HCT116 (cell line): ENCODE data around the gene TRIM37. TPM values are rescaled to one million over a fixed set of nuclear protein-coding genes. Genes with fewer than 3 reads are reported as not detected.

Source experiments
- ATAC-seq: fragments of 200-7000 bp; cut with Tn5 transposase; 2 replicates; pipeline ENCODE4 v1.9.1; 2020; ENCODE audit warnings: mild to moderate bottlenecking, moderate library complexity
- BruUV-seq: library from RNA; stranded (reverse); fragments of 400-500 nt; replicated peaks from 2 replicates; lab custom pipeline; 2021; lab: Mats Ljungman, UMichigan
- CTCF ChIA-PET: fragments of 300-600 bp; sonication (Branson Sonifier 250); formaldehyde crosslinking; loops from one replicate; lab custom pipeline; 2021; ENCODE audit warnings: antibody characterized with exemption; lab: Charles Lee
- POLR2A ChIA-PET: fragments of 300-600, 350-600 bp; sonication (Branson Sonifier 250); formaldehyde crosslinking; loops from one replicate; lab custom pipeline; 2021; ENCODE audit warnings: antibody characterized with exemption; lab: Charles Lee
- RAD21 ChIA-PET, 2 experiments: fragments of 300-600 bp; sonication (Branson Sonifier 250); formaldehyde crosslinking; loops; one replicate each; lab custom pipeline; 2023; ENCODE audit warnings: low total read pairs in 2 of 2; ENCODE audit not compliant: uncharacterized antibody in 2 of 2, unreplicated experiment in 2 of 2, low non-redundant PET in 1 of 2; lab: Charles Lee
- DNase-seq: peaks from one replicate; pipeline ENCODE4 v3.0.0-alpha.2; 2010; ENCODE audit warnings: low read depth, low spot score
- H2AFZ ChIP-seq: fragments of 200-600 bp; shearing (Covaris generic), sonication (generic); 2 replicates; pipeline ENCODE4 v1.6.1; 2017; ENCODE audit warnings: low read depth, mixed run types, mixed read lengths, antibody characterized with exemption, low read length; ENCODE audit not compliant: poor library complexity, severe bottlenecking
- H3K27ac ChIP-seq: 2 replicates; pipeline ENCODE4 v1.5.1; 2012; ENCODE audit warnings: low read depth, low read length
- H3K27me3 ChIP-seq: fragments of 200-600 bp; sonication (generic); 2 replicates; pipeline ENCODE4 v1.6.1; 2016; ENCODE audit warnings: mixed run types, low read length, mixed read lengths; ENCODE audit not compliant: insufficient read depth
- H3K36me3 ChIP-seq, 2 experiments: fragments of 200-500 bp in 1 of 2; fragments of 200-600 bp in 1 of 2; sonication (Bioruptor generic) in 1 of 2; sonication (generic) in 1 of 2; 2 replicates each; pipeline versions ENCODE4 v1.5.1 to v1.6.1; 2014 to 2016; ENCODE audit warnings: low read length in 2 of 2, inconsistent platforms in 1 of 2, mixed read lengths in 1 of 2, mixed run types in 1 of 2; ENCODE audit not compliant: insufficient read depth in 2 of 2, control insufficient read depth in 1 of 2
- H3K4me1 ChIP-seq, 2 experiments: fragments of 200-600 bp in 1 of 2; sonication (generic) in 1 of 2; 2 replicates each; pipeline versions ENCODE4 v1.5.1 to v1.6.1; 2012 to 2017; ENCODE audit warnings: low read length in 2 of 2, inconsistent platforms in 1 of 2, mild to moderate bottlenecking in 1 of 2, mixed read lengths in 1 of 2, mixed run types in 1 of 2, moderate library complexity in 1 of 2; ENCODE audit not compliant: insufficient read depth in 2 of 2, control insufficient read depth in 1 of 2
- H3K4me2 ChIP-seq: fragments of 200-600 bp; sonication (generic); 2 replicates; pipeline ENCODE4 v1.6.1; 2017; ENCODE audit warnings: mixed run types, low read length, mixed read lengths
- H3K4me3 ChIP-seq, 2 experiments: fragments of 200-600 bp in 1 of 2; sonication (generic) in 1 of 2; replicated peaks in 1 of 2; 2 replicates each; pipeline ENCODE4 v1.5.1; 2011 to 2016; ENCODE audit warnings: low read length in 2 of 2, control low read depth in 1 of 2, low read depth in 1 of 2, mild to moderate bottlenecking in 1 of 2, mixed read lengths in 1 of 2, mixed run types in 1 of 2
- H3K79me2 ChIP-seq: fragments of 200-600 bp; sonication (generic); 2 replicates; pipeline ENCODE4 v1.6.1; 2017; ENCODE audit warnings: mild to moderate bottlenecking, mixed run types, low read length, moderate library complexity, mixed read lengths; ENCODE audit not compliant: insufficient read depth
- H3K9ac ChIP-seq: fragments of 200-600 bp; sonication (generic); 2 replicates; pipeline ENCODE4 v1.6.1; 2016; ENCODE audit warnings: low read length, mixed read lengths
- H3K9me2 ChIP-seq: fragments of 200-600 bp; sonication (generic), shearing (Covaris generic); 2 replicates; pipeline ENCODE4 v1.6.1; 2017; ENCODE audit warnings: mixed run types, mild to moderate bottlenecking, moderate library complexity; ENCODE audit not compliant: insufficient read depth
- H3K9me3 ChIP-seq, 2 experiments: fragments of 200-500 bp in 1 of 2; fragments of 200-600 bp in 1 of 2; sonication (Bioruptor generic) in 1 of 2; sonication (generic) in 1 of 2; 2 replicates each; pipeline ENCODE4 v1.6.1; 2014 to 2017; ENCODE audit warnings: low read length in 2 of 2, mixed read lengths in 2 of 2, inconsistent platforms in 1 of 2, low read depth in 1 of 2, mild to moderate bottlenecking in 1 of 2, mixed run types in 1 of 2, moderate library complexity in 1 of 2; ENCODE audit not compliant: control insufficient read depth in 1 of 2, insufficient read depth in 1 of 2
- H4K20me1 ChIP-seq: fragments of 200-600 bp; sonication (generic), shearing (Covaris generic); 2 replicates; pipeline ENCODE4 v1.6.1; 2017; ENCODE audit warnings: mixed run types, mild to moderate bottlenecking, moderate library complexity; ENCODE audit not compliant: insufficient read depth
- ATF3 ChIP-seq: IDR thresholded peaks from 2 replicates; pipeline ENCODE4 v1.6.1; 2012
- CBX3 ChIP-seq: IDR thresholded peaks from 2 replicates; pipeline ENCODE4 v1.6.1; 2012; ENCODE audit warnings: low read depth
- CTCF ChIP-seq, 3 experiments: fragments of 200-600 bp in 1 of 3; sonication (generic) in 1 of 3; IDR thresholded peaks in 2 of 3; conservative IDR thresholded peaks in 1 of 3; 2 replicates each; pipeline ENCODE4 v1.5.1; 2012 to 2017; ENCODE audit warnings: low read depth in 2 of 3, low read length in 2 of 3, antibody characterized with exemption in 1 of 3, borderline replicate concordance in 1 of 3, control low read depth in 1 of 3, mild to moderate bottlenecking in 1 of 3, mixed read lengths in 1 of 3, mixed run types in 1 of 3, moderate library complexity in 1 of 3; ENCODE audit not compliant: insufficient read depth in 1 of 3
- EGR1 ChIP-seq: IDR thresholded peaks from 2 replicates; pipeline ENCODE4 v1.6.1; 2012; ENCODE audit warnings: low read depth
- EZH2 ChIP-seq: fragments of 200-600 bp; sonication (generic); IDR thresholded peaks from 2 replicates; pipeline ENCODE4 v1.6.1; 2017; ENCODE audit warnings: antibody characterized with exemption, mixed run types
- POLR2A ChIP-seq: IDR thresholded peaks from 2 replicates; pipeline ENCODE4 v1.7.0; 2011; ENCODE audit warnings: borderline replicate concordance; ENCODE audit not compliant: insufficient read depth, insufficient read length; ENCODE audit errors: extremely low read depth
- RAD21 ChIP-seq: IDR thresholded peaks from 2 replicates; pipeline ENCODE4 v1.6.1; 2012; ENCODE audit warnings: low read depth, mild to moderate bottlenecking
- SRF ChIP-seq: IDR thresholded peaks from 2 replicates; pipeline ENCODE4 v1.6.1; 2012; ENCODE audit warnings: low read depth
- YY1 ChIP-seq: IDR thresholded peaks from 2 replicates; pipeline ENCODE4 v1.6.1; 2011; ENCODE audit warnings: low read length, low read depth, moderate library complexity, mild to moderate bottlenecking; ENCODE audit not compliant: insufficient replicate concordance; ENCODE audit errors: extremely low read depth
- ZBTB33 ChIP-seq: IDR thresholded peaks from 2 replicates; pipeline ENCODE4 v1.6.1; 2011; ENCODE audit warnings: mild to moderate bottlenecking, low read length, moderate library complexity; ENCODE audit not compliant: insufficient replicate concordance; ENCODE audit errors: extremely low read depth
- ZNF274 ChIP-seq: fragments of 200-500 bp; sonication (Bioruptor generic); IDR thresholded peaks from 2 replicates; pipeline ENCODE4 v1.6.1; 2014; ENCODE audit warnings: mild to moderate bottlenecking, low read depth, low read length, inconsistent platforms
- intact Hi-C: fragments of 100-400 bp; cut with micrococcal nuclease; formaldehyde crosslinking; loops from 2 replicates; pipeline ENCODE4 v1.10.0; 2022
- total RNA-seq: library from RNA; stranded (reverse); gene quantifications from one replicate; pipeline ENCODE4 v1.2.1, GENCODE V29; 2021; ENCODE audit not compliant: unreplicated experiment
- TF ChIP-seq, protein P1 (sequence below): IDR thresholded peaks from 2 replicates; pipeline ENCODE4 v1.6.1; 2012; ENCODE audit warnings: low read depth

TRIM37 gene
- total RNA-seq, 1 experiment from 2014 or later, result 55.7 TPM

DNA sequence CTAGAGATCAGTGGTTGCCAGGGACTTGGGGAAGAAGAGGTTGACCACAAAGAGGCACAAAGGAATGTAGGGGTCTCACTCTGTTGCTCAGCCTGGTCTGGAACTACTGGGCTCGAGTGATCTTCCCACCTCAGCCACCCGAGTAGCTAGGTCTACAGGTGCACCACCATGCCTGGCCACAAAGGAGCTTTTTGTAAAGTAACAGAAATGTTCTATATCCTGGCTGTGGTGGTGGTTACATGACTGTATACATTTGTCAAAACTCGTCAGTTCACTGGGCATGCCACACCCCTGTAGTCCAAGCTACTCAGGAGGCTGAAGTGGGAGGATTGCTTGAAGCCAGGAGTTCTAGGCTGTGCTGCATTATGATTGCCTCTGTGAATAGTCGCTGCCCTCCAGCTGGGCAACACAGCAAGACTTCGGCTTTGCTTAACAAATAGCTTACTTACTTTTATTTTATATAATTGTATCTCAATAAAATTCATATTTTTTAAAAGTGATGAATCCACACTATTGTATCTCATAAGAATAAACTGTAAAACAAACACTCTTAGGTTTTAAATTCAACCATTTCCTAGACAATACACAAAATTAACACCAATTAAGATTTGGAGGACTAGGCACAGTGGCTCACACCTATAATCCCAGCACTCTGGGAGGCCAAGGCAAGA is 43.3 kb upstream of the TRIM37 start:
- Histone ChIP-seq H3K9me2 (no peaks in the 10 kb centered on the region), H2AFZ (no peak overlapping the region), H4K20me1 (no peaks in the 10 kb centered on the region), H3K27ac (no peak overlapping the region), H3K4me2 (no peak overlapping the region), H3K79me2 (peaks cover 95% of the 10 kb centered on the region), H3K4me1 (peaks cover 6 to 16% of the 10 kb centered on the region in 2 experiments), H3K4me3 (no peak overlapping the region), H3K36me3 (no peaks in the 10 kb centered on the region; a peak in 1 of 4 replicates), H3K27me3 (no peaks in the 10 kb centered on the region), H3K9ac (no peak overlapping the region), H3K9me3 (no peaks in the 10 kb centered on the region)
- TF ChIP-seq EZH2 (no peak), SRF (no peak), POLR2A (no peak), ZBTB33 (no peak), RAD21 (no peak), ATF3 (no peak), EGR1 (no peak), ZNF274 (no peak), CBX3 (no peak), CTCF (IDR thresholded peaks at IDR 0.05 in 2 of 3, conservative IDR thresholded peaks at IDR 0.05 in 1 of 3; ENCODE audit: borderline replicate concordance in 1 of 3, insufficient read depth in 1 of 3, low read depth in 2 of 3, low read length in 2 of 3) (no peak), YY1 (no peak)
- TF ChIP-seq, protein P1, sequence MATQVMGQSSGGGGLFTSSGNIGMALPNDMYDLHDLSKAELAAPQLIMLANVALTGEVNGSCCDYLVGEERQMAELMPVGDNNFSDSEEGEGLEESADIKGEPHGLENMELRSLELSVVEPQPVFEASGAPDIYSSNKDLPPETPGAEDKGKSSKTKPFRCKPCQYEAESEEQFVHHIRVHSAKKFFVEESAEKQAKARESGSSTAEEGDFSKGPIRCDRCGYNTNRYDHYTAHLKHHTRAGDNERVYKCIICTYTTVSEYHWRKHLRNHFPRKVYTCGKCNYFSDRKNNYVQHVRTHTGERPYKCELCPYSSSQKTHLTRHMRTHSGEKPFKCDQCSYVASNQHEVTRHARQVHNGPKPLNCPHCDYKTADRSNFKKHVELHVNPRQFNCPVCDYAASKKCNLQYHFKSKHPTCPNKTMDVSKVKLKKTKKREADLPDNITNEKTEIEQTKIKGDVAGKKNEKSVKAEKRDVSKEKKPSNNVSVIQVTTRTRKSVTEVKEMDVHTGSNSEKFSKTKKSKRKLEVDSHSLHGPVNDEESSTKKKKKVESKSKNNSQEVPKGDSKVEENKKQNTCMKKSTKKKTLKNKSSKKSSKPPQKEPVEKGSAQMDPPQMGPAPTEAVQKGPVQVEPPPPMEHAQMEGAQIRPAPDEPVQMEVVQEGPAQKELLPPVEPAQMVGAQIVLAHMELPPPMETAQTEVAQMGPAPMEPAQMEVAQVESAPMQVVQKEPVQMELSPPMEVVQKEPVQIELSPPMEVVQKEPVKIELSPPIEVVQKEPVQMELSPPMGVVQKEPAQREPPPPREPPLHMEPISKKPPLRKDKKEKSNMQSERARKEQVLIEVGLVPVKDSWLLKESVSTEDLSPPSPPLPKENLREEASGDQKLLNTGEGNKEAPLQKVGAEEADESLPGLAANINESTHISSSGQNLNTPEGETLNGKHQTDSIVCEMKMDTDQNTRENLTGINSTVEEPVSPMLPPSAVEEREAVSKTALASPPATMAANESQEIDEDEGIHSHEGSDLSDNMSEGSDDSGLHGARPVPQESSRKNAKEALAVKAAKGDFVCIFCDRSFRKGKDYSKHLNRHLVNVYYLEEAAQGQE, result no peak
- ChIA-PET RAD21 (no interaction called here), CTCF (no interaction called here), POLR2A (no interaction called here)
- ATAC-seq, result no peak
- BruUV-seq, result no TSS peak
- no peak for DNase-seq
- intact Hi-C loops, result no loop called here
